ENCODE measurements around the gene HOTAIR.

GRCh38 chr12:53942467-53942997 lies 32.2 kb downstream of the HOTAIR start:
- no peak for TF ChIP-seq ZFX (IDR thresholded peaks at IDR 0.05)
- no peak for TF ChIP-seq CTCF (conservative IDR thresholded peaks at IDR 0.05)
